DMS153 (cell line): ENCODE measurements around the gene TWF1.
"Not testable (repeated sequence)": the region's sequence is repeated elsewhere in the genome, so short reads cannot be mapped to it uniquely, and the experiment has no call there.

Source experiments
- DNase-seq: peaks from one replicate; lab custom pipeline; 2025; lab: John Stamatoyannopoulos, UW

Gene TWF1

DNA sequence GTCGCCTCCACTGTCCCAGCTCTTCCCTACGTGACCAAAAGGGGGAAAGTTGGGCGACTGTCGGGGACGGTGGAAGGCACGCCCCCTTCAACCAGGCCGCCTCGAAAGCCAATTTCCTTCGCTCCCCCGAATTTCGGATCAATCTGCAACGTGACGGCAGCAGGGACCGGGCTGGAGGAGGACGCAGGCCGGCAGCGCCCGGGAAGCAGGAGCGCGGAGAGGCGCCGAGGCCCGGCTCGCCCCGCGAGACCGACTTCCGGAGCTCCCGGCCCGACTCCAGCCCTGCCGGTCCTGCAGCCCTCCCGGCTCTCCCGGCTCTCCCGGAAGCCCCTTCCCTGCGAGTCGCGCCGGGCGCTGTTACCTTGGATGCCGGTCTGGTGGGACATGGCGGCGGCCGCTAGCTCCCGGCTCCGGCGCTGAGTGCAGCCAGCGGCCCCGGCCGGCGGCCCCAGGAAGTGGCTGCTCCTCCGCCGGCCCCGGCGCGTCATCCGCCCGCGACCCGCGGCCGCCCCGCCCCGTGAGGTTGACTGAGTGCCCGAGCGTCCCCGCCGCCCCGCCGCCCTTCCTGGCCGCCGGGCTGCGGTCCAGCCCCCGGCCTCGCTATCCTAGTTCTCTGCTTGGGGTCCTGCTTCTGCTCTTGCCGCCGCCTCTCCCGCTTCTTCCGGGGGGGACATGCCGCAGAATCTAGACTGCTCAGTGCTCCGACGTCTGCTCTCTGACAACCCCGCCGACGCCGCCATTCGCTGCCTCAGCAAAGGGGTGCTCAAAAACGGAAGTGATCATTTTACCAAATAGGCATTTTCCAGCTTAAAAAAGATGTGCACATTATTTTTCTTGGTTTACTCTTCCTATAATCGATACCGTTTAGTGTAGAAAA lies at the start of gene TWF1:
Gene TWF1, minus strand, starts transcription at position 458 of the 877 bp plus-strand sequence. Its CDS starts 72 bp downstream, at position 386.
- DNase-seq = peak; percentile 52

- no peak for DNase-seq
Measured at GRCh38 chr12:43852744-43853143, 46.6 kb upstream of the TWF1 start.

- no peak for DNase-seq
Measured at GRCh38 chr12:43848786-43849185, 42.7 kb upstream of the TWF1 start.

DNA sequence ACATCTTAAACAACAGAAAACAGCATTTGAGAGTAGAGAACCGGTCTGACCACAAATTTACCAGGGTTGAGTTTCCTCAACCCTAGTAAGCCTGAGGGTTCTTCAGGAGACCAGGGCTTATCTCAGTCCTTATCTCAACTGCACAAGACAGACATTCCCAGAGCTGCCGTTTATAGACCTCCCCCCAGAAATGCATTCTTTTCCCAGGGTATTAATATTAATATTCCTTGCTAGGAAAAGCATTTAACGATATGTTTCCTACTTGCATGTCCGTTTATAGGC lies 42.0 kb upstream of the TWF1 start:
- no peak for DNase-seq

DNA sequence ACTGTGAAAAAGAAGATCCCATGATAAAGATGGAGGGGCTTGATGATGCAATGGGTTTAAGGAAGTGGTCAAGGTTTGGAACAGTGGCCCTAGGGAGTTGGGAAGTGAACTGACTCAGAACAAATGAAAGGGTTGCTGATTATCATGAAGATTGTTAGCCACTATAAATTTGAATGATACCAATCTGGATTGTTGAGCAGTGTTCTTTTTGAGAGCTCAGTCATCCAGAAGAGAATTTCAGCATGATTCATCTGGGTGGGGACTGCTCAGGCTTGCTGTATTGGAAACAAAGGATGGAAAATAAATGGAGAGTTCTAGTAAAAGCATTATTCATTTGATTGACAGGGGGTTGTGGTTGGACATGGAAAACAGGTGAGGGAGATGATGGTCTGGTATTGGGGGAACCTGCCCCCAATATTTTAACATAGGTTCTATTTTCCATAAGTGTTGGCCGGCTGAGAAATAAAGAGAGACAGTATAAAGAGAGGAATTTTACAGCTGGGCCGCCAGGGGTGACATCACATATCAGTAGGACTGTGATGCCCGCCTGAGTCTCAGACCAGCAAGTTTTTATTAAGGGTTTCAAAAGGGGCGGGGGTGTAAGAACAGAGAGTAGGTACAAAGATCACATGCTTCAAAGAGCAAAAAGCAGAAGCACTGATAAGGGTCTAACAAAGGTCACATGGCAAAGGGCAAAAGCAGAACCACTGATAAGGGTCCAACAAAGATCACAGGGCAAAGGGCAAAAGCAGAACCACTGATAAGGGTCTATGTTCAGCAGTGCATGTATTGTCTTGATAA lies 41.5 kb upstream of the TWF1 start:
- not testable (repeated sequence) for DNase-seq

GRCh38 chr12:43842259-43842658 lies 36.1 kb upstream of the TWF1 start:
- no peak for DNase-seq

DNA sequence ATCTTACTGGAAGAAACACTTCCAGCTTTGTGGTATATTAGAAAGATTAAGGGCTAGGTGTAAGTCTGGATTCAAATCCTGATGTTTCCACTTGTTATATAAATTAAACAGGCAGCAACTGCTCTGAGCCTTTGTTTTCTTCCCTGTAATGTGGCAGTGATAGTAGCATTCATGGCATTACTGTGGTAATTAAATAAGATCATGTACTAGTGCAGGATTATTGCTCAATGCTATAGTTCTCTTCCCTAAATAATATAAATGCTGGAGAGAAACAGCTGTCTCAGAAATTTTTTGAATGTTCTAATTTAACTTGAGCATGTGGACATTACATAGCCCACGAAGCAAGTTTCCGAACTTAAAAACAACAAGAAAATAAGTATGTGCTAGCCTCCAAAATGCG lies 35.1 kb upstream of the TWF1 start:
- DNase-seq = no peak

DNA sequence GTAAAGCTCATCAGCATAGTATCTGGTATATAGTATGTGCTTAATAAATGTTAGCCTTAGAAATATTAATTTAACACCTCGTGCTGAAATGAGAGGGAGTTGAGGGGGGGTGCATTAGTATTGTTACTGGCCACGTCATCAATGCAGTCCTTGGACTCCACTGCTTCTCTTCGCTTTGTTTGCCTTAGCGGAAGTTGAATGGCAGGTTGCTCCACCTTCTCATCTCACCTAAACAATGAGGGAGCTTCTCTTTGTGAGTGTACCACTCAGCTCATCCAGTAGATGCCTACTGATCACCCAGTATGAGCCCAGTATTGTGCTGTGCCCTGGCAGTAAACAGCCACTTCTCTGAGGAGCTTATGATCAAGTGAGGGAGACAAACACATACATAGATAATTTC lies 34.2 kb upstream of the TWF1 start:
- no peak for DNase-seq

- no peak for DNase-seq
Measured at GRCh38 chr12:43836475-43836989, 30.4 kb upstream of the TWF1 start.

DNA sequence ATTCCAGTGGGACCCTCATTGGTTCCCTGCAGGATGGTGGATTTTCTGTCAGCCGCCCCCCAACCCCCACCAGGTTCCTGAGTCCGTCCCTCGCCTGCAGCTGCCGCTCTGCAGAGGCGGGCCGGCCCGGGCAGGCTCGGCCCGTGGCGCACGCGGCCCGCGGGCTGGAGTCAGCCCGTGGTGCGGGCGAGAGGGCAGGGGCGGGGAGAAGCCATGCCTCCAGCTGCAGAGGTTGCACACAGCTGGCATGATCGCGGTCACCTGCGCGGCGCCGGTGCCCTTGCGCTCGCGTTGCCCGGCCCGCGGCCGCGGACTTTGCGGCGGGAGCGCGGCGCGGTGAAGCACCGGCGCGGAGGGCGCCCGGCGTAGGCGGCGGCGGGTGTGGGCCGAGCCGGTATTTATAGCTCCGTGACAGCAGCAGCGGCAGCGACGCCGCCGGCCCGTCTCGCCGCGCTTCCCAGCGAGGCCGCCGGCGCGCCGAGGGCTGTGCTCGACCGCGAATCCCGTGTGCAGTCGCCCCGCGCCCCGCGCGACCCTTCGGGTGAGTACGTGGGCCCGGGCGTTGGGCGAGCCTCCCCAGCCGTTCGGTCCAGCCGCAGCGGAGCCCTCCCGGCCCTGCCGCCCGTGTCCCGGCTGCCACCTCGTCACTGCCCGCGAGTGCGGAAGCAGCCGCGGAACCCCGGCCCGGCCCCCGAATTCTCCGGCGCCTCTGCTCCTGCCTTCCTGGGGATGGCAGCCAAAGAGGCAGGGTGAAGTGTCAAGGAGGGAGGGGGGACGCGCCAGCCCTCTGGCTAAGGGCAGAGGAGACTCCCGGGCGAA lies 29.7 kb upstream of the TWF1 start, which contains the start of gene TMEM117:
Gene TMEM117, plus strand, starts transcription at position 426 of the 819 bp plus-strand sequence.
- DNase-seq = no peak

- DNase-seq = no peak
Measured at GRCh38 chr12:43835264-43835655, 29.1 kb upstream of the TWF1 start.

- DNase-seq = no peak
Measured at GRCh38 chr12:43832463-43833168, 26.5 kb upstream of the TWF1 start.

- no peak for DNase-seq
Measured at GRCh38 chr12:43827093-43827492, 21.0 kb upstream of the TWF1 start.

GRCh38 chr12:43826681-43827080 lies 20.6 kb upstream of the TWF1 start:
- no peak for DNase-seq

GRCh38 chr12:43824207-43824775 lies 18.2 kb upstream of the TWF1 start:
- DNase-seq = no peak

GRCh38 chr12:43816168-43816567 lies 10.1 kb upstream of the TWF1 start:
- DNase-seq = no peak

DNA sequence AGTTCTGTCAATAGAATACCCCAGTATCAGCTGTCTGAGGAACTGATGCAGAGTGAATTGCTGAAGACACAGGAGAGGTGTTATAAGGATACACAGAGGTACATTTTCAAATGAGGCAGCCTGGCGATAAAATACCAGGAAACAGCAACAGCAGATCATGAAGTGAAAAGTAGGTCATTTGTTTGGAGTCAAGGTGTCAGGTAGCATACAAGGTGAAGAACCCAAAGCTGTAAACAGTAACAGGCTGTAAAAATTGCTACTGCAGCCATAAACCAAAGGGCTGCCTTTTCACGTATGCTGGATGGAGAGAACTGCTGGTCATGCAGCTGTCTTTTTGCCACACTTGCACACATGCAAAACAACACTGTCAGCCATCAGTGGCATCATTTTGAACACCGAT lies 9.3 kb upstream of the TWF1 start:
- DNase-seq = peak; percentile 40

- DNase-seq = no peak
Measured at GRCh38 chr12:43812926-43813325, 6.8 kb upstream of the TWF1 start.

DNA sequence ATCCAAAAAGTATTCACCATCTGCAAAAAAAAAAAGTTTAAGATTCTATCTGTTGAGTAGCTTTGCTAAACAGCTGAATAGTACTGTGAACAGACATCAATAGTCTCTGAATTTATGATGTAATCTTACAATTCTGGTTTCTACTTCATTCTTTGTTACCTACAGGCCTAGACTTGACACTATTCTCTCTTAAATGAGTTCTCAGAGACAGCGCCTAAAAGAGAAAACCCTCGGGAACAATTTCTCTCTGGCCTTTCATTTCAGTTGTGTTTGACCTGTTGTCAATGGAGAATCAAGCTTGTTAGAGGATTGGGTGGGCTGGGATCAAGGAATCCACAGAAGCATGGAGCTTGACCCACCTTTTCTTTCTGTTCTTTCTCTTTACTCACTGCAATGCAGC lies 5.9 kb upstream of the TWF1 start:
- DNase-seq = no peak

- no peak for DNase-seq
Measured at GRCh38 chr12:43807386-43807785, 1.3 kb upstream of the TWF1 start.

- no peak for DNase-seq
Measured at GRCh38 chr12:43806737-43807072, 588 bp upstream of the TWF1 start.
